ENCODE results near the gene KDM3A.
"Not testable (repeated sequence)": the region's sequence is repeated elsewhere in the genome, so short reads cannot be mapped to it uniquely, and the experiment has no call there.

Gene KDM3A

GRCh38 chr2:86468162-86469033 is 27.2 kb downstream of the KDM3A start:
- no peak overlapping the region for H3K27ac ChIP-seq
- no peak for DNase-seq (ENCODE audit: low read depth, low spot score)

GRCh38 chr2:86470890-86471289 is 29.7 kb downstream of the KDM3A start:
- no peak overlapping the region for H3K27ac ChIP-seq
- no peak for DNase-seq (ENCODE audit: low read depth, low spot score)

- DNase-seq (ENCODE audit: low read depth, low spot score), result no peak
- H3K27ac ChIP-seq, result no peak overlapping the region
Measured at GRCh38 chr2:86471637-86472036, 30.5 kb downstream of the KDM3A start.

DNA sequence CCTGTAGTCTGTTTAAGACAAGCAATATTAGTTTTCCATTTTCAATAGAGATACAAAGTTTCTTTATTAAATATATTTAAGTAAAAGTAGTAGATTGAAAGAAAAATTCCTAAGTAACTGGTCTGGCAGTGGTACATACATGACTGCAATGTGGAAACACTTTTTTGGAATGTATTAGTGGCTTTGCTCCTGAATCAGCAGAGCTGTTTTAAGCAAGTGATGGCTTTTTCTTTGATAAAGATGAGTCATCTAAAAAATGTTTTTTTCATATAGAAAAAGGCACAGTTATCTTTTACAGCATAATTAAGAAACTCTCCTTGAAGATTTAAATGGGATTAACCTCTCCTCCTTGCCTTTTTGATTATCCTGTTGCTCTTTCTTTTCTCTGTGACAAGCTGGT is 34.9 kb downstream of the KDM3A start:
- DNase-seq (ENCODE audit: low read depth, low spot score), result no peak
- no peak overlapping the region for H3K27ac ChIP-seq

DNA sequence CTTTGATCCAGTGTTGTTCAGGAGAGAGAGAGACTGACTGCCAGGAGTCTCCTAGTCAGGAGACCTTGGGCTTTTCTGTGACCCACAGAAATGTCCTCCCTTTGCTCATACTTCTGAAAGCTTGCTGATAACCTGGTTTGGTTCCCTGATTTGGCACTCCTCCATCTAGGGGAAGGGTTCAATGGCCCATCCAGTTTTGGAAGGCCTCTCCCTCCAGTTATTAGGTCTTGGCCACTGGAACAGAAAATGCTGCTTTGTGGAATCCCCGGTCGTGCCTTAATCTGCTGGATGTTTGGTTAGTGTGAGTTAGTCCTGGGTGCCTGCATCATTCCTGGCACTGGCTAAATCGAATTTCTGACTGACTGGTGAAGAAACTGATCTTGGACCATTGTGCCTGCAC is 35.7 kb downstream of the KDM3A start:
- no peak overlapping the region for H3K27ac ChIP-seq
- DNase-seq (ENCODE audit: low read depth, low spot score), result no peak

GRCh38 chr2:86477349-86477748 is 36.2 kb downstream of the KDM3A start:
- DNase-seq (ENCODE audit: low read depth, low spot score), result no peak
- no peak overlapping the region for H3K27ac ChIP-seq

DNA sequence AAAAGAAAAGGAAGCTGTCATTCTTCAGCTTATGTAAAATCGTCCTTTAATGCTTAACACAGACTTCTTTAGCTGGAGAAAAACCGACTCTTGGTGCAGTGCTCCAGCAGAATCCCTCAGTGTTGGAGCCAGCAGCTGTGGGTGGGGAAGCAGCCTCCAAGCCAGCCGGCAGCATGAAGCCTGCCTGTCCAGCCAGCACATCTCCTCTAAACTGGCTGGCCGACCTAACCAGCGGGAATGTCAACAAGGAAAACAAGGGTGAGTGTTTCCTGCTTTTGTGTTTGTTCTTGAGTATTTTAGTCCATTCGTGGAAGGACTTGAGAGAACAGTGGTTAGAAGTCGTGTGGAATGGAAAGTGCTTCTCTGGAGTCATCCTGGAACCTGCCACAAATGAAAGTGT is 38.9 kb downstream of the KDM3A start:
- H3K27ac ChIP-seq, result no peak overlapping the region
- DNase-seq (ENCODE audit: low read depth, low spot score), result no peak

DNA sequence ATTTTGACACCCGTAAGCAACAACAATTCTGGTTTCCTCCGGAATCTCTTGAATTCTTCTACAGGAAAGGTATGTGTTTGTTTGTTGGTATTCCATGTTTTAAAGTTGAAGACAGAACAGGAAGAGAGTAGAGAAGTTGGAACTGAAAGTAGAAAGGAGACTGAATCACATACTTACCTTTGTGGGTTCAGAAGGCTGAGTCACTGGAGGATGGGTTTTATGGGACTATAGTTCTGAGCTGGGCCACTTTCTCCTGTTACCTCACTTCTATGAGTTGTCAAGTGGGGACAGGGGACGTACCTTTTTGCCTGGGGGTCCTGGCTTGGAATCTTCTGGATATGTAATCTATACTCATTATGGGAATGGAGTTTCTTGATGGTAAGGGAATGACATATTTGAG is 40.9 kb downstream of the KDM3A start:
- DNase-seq (ENCODE audit: low read depth, low spot score), result peak; percentile 10
- peak overlapping the region; percentile 11 for H3K27ac ChIP-seq

DNA sequence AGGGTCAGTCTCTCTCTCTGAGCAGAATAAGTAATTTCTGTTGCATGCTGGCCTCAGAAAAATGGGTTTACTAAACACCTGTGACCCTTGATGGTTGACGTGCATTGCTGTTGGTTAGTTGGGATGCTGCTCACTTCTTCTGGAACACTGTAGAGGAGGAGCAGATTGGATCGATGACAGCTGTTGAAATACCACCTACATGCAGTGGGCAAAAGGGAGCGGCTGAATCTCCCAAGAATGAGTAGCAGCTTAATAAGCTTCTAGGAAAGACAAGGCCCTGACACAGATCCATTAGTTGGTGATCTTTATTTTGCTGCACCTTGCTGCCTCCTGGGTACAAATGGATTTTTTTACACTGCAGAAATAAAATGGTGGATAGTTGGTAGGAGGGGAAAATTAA is 43.2 kb downstream of the KDM3A start:
- DNase-seq (ENCODE audit: low read depth, low spot score), result no peak
- H3K27ac ChIP-seq, result no peak overlapping the region

GRCh38 chr2:86485103-86485502 is 43.9 kb downstream of the KDM3A start:
- no peak for DNase-seq (ENCODE audit: low read depth, low spot score)
- H3K27ac ChIP-seq, result no peak overlapping the region

DNA sequence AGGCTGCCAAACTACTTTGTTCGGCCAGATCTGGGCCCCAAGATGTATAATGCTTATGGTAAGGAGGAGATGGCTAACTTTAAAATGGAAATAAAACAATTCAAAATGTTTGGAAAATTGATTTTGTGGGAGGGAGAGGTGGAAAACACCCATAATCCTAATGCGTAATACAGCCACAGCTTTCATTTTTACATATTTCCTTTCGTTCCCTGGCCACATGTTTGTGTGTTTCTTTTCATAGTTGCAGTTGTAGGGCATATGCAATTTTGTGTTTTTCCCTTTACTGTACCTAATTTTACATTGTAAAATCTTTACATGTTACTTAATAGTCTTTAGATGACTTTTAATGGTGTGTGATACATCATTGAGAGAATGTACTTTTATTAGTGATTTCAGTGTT is 44.6 kb downstream of the KDM3A start:
- H3K27ac ChIP-seq, result no peak overlapping the region
- DNase-seq (ENCODE audit: low read depth, low spot score), result no peak

DNA sequence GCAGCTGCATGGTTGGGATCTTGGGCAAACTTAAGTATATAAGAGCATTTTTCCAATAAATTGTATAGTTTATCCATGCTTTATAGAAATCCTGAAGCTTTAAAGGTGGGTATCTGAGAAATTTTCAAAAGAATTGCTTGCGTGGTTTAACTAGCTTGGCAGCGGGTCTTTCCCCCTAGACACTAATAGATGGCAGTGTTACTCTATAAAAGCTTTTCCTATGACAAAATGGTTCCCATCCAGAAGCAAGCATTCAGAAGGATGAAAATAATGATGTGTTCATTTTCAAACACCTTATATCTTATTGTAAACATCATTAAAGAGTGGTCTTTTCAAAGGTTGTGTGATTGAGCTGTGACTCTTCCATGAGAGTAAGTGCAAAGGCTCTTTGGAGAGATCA is 45.9 kb downstream of the KDM3A start:
- no peak for DNase-seq (ENCODE audit: low read depth, low spot score)
- no peak overlapping the region for H3K27ac ChIP-seq

- H3K27ac ChIP-seq, result no peak overlapping the region
- no peak for DNase-seq (ENCODE audit: low read depth, low spot score)
Measured at GRCh38 chr2:86488561-86489250, 47.5 kb downstream of the KDM3A start.

GRCh38 chr2:86489542-86489941 is 48.4 kb downstream of the KDM3A start:
- DNase-seq (ENCODE audit: low read depth, low spot score), result no peak
- H3K27ac ChIP-seq, result no peak overlapping the region

DNA sequence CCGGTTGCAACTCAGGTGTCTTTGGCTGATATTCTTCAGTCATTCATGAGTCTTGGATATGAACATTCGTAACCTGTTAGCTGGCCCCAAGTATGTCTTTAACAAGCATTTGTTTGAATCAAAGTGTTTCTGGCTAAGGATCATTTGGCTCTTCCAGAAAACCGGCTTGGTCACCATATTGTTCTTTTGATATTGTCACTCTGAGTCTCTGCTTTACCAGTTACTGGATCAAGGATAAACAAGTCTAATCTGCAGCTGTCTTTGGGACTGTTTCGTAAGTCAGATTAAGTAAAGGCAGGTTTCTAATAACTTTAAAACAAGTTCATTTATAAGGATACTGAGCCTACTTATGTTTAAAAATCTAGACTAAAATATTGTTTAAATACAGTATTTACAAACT is 49.1 kb downstream of the KDM3A start:
- no peak for DNase-seq (ENCODE audit: low read depth, low spot score)
- no peak overlapping the region for H3K27ac ChIP-seq

- DNase-seq (ENCODE audit: low read depth, low spot score), result no peak
- H3K27ac ChIP-seq, result no peak overlapping the region
Measured at GRCh38 chr2:86491088-86491487, 49.9 kb downstream of the KDM3A start.

DNA sequence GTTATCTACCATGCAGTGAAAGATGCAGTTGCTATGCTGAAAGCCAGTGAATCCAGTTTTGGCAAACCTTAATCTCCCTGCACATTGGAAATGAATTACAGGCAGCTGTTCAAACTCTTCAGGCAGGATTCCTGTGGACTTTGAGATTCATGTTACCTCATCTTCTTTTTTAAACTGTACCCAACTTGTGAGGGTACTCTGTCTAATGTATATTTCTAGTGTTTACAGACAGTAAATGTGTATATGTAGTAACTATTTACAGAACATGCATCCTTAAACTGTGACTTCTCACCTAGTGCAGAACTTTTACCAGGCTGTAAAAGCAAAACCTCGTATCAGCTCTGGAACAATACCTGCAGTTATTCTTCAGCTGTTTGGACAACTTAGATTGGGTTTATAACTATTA is 50.9 kb downstream of the KDM3A start:
- H3K27ac ChIP-seq, result no peak overlapping the region
- DNase-seq (ENCODE audit: low read depth, low spot score), result no peak

- DNase-seq (ENCODE audit: low read depth, low spot score); H3K27ac ChIP-seq: not testable (repeated sequence)
Measured at GRCh38 chr2:86496391-86496790, 55.2 kb downstream of the KDM3A start.

DNA sequence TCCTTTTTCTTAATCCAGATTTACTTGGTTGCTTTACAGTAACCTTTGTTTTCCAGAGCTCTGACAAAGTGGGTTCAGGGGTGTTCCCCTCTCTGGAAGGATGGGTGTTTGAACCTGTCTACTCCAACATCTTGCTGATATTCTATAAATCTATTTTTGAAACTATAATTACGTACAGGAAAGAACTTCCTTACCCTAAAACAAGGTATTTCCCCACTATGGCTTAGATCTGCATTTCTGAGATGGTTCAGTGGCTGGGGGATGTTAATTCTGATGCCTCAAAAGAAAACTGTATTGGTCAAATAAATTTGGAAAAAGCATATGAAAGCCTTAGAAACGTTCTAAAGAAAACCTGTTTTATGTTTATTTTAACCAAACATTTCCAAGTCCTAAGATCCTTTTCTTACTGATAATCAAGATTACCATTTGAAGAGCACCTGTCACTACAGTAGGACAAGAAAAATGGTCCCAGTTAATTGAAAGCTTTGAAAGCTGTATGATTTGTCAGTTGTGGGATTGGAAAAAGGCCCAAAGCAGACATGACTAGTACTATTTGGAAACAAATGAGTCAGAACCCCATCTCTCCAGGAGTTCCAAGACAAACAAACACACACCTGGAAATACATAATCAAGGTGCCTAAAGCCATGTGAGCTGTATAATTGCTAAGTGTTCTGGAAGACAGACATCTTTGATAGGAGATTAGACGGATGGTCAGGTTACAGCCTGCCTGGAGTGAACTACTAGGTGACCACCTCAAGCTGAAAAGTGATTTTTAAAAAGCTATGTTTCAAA is 57.5 kb downstream of the KDM3A start:
- H3K27ac ChIP-seq, result peak overlapping the region; percentile 58

DNA sequence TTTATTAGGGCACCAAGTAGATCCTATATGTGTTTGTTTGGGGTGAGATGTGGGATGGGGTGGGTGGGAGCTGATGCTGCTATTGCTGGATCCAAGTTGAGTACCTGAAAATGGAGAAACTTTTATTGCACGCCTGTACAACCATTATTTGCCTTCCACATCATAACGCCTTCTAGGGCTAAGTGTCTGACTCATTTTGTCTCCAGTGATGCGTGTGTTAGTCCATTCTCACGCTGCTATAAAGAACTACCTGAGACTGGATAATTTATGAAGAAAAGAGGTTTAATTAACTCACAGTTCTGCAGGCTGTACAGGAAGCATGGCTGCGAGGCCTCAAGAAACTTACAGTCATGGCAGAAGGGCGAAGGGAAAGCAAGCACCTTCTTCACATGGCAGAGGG is 58.2 kb downstream of the KDM3A start:
- peak; percentile 6 for DNase-seq (ENCODE audit: low read depth, low spot score)
- peak overlapping the region; percentile 58 for H3K27ac ChIP-seq

More for the DNA sequence above, 57.5 kb downstream of the KDM3A start:
- peak; percentile 84 for DNase-seq (ENCODE audit: low read depth, low spot score)
